ENCODE results near the gene F2RL2. TPM values are rescaled to one million over a fixed set of nuclear protein-coding genes. Genes with fewer than 3 reads are reported as not detected.

The F2RL2 gene
- total RNA-seq (2014; rRNA removed; shearing (Covaris generic)): 2.8 and 4.1 TPM in 2 replicates
- polyA plus RNA-seq (2015; cell fraction: cytosol; rRNA removed): 3.5 and 4.4 TPM in 2 replicates
- polyA plus RNA-seq (2015; cell fraction: nucleus; rRNA removed): 3.2 and 3.8 TPM in 2 replicates

- peak; percentile 81 for DNase-seq (ENCODE audit: low read depth)
These were observed at the start of gene F2RL2 for GRCh38 chr5:76622973-76623596. Gene F2RL2 (minus strand): TSS chr5:76623403. CDS start chr5:76623230, 173 bp downstream.

- DNase-seq (ENCODE audit: low read depth): no peak
These were observed 49.0 kb upstream of the F2RL2 start for GRCh38 chr5:76672242-76672641.

- DNase-seq (ENCODE audit: low read depth): no peak
These were observed 47.3 kb upstream of the F2RL2 start for GRCh38 chr5:76670508-76670907.

- DNase-seq (ENCODE audit: low read depth): no peak
These were observed 46.0 kb upstream of the F2RL2 start for GRCh38 chr5:76669245-76669644.

GRCh38 chr5:76667495-76667894 is 44.3 kb upstream of the F2RL2 start:
- no peak for DNase-seq (ENCODE audit: low read depth)

- no peak for DNase-seq (ENCODE audit: low read depth)
These were observed 40.9 kb upstream of the F2RL2 start for GRCh38 chr5:76664079-76664478.

GRCh38 chr5:76663573-76663972 is 40.4 kb upstream of the F2RL2 start:
- DNase-seq (ENCODE audit: low read depth): no peak

GRCh38 chr5:76662521-76662920 is 39.3 kb upstream of the F2RL2 start:
- no peak for DNase-seq (ENCODE audit: low read depth)

- no peak for DNase-seq (ENCODE audit: low read depth)
These were observed 37.2 kb upstream of the F2RL2 start for GRCh38 chr5:76660360-76660759.

GRCh38 chr5:76657683-76658311 is 34.6 kb upstream of the F2RL2 start:
- DNase-seq (ENCODE audit: low read depth): no peak

- no peak for DNase-seq (ENCODE audit: low read depth)
These were observed 33.9 kb upstream of the F2RL2 start for GRCh38 chr5:76657091-76657490.

GRCh38 chr5:76652809-76653414 is 29.7 kb upstream of the F2RL2 start:
- no peak for DNase-seq (ENCODE audit: low read depth)

GRCh38 chr5:76649140-76649539 is 25.9 kb upstream of the F2RL2 start:
- DNase-seq (ENCODE audit: low read depth): no peak

GRCh38 chr5:76643371-76643770 is 20.2 kb upstream of the F2RL2 start:
- DNase-seq (ENCODE audit: low read depth): no peak

- peak; percentile 74 for DNase-seq (ENCODE audit: low read depth)
These were observed 19.3 kb upstream of the F2RL2 start for GRCh38 chr5:76642390-76643040.

GRCh38 chr5:76641514-76642120 is 18.4 kb upstream of the F2RL2 start:
- peak; percentile 63 for DNase-seq (ENCODE audit: low read depth)

- no peak for DNase-seq (ENCODE audit: low read depth)
These were observed 15.3 kb upstream of the F2RL2 start for GRCh38 chr5:76638479-76638878.

GRCh38 chr5:76637490-76637889 is 14.3 kb upstream of the F2RL2 start:
- DNase-seq (ENCODE audit: low read depth): no peak

GRCh38 chr5:76634661-76635060 is 11.5 kb upstream of the F2RL2 start:
- no peak for DNase-seq (ENCODE audit: low read depth)

GRCh38 chr5:76626738-76627137 is 3.5 kb upstream of the F2RL2 start:
- DNase-seq (ENCODE audit: low read depth): no peak

GRCh38 chr5:76625087-76625815 is 2.0 kb upstream of the F2RL2 start:
- DNase-seq (ENCODE audit: low read depth): no peak

All from HT1080 (cell line).